ENCODE measurements around the gene LRRC1. TPM values are rescaled to one million over a fixed set of nuclear protein-coding genes. Genes with fewer than 3 reads are reported as not detected.

LRRC1 gene
- total and polyA plus RNA-seq, 2 of the 8 experiments (the other 6 are each of a cell fraction or from before 2014, with no cell fraction given) = 6.7 to 15.9 TPM

DNA sequence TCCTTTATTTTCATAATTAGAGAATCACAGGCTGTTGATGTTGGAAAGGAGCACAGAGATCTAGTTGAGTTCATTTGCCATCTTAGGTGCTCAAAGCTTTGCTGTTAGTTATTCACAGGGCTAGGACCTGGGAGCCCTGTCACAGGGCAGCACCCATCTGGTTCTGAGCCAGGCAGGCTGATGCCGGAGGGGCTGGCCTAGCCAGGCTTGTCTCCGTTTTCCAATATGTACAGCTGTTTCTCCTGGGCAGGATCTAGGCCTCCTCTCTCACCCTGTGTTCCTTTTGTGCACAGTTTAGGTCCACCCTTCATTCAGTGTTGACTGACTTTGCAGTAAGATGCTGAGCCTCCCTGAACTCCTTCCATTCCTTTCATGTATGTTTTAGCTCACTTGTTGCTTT lies 33.4 kb downstream of the LRRC1 start:
- no peak for DNase-seq (ENCODE audit: low read depth in 1 of 2, low spot score in 2 of 2)
- H3K23ac ChIP-seq (ENCODE audit: insufficient read length) = no peak overlapping the region
- no peak overlapping the region for H4K8ac ChIP-seq (ENCODE audit: extremely low read depth, insufficient read depth, low read length)
- H3K9me3 ChIP-seq (ENCODE audit: insufficient read depth in 2 of 2, low read depth in 1 of 2, low read length in 1 of 2) = no peaks in the 10 kb centered on the region
- no peak overlapping the region for H4K5ac ChIP-seq (ENCODE audit: insufficient read length, low read depth, low read length)
- no peak overlapping the region for H3K18ac ChIP-seq (ENCODE audit: extremely low read depth, low read length)
- ChIA-PET CTCF (ENCODE audit: partially characterized antibody) (interaction anchor here (0.6 to 2.4 kb wide), 6 partner anchors 9 to 109 kb away, joined by 3 to 9 read pairs (median 3); no protein-coding TSS in a partner anchor), POLR2A (ENCODE audit: partially characterized antibody) (no interaction called here)
- H3K4ac ChIP-seq (replicated peaks; ENCODE audit: insufficient read length, low read depth, low read length) = no peak overlapping the region
- H3K36me3 ChIP-seq (ENCODE audit: control insufficient read depth in 2 of 4, insufficient read depth in 4 of 4, low read length in 3 of 4) = no peaks in the 10 kb centered on the region
- H3K27me3 ChIP-seq (replicated peaks in 1 of 4; ENCODE audit: control insufficient read depth in 3 of 4, extremely low read depth in 1 of 4, insufficient read depth in 3 of 4, low read length in 3 of 4) = no peaks in the 10 kb centered on the region
- no peak overlapping the region for H3K27ac ChIP-seq (ENCODE audit: low read depth, low read length)
- no peak for FAIRE-seq
- H3K4me2 ChIP-seq (ENCODE audit: insufficient read depth in 1 of 2, low read depth in 2 of 2, low read length in 2 of 2) = no peak overlapping the region
- H3K9ac ChIP-seq (replicated peaks in 1 of 4; ENCODE audit: extremely low read depth in 1 of 4, low read depth in 3 of 4, low read length in 3 of 4) = no peak overlapping the region
- H3K4me1 ChIP-seq (replicated peaks in 1 of 4; ENCODE audit: control insufficient read depth in 3 of 4, insufficient read depth in 4 of 4, low read length in 3 of 4) = peaks cover 2 to 11% (median 7%) of the 10 kb centered on the region in 4 experiments; a peak in 5 of 7 replicates
- H2BK12ac ChIP-seq (ENCODE audit: low read depth, low read length) = peak overlapping the region; percentile 41; the same call in 1 of the 2 replicates
- H3K56ac ChIP-seq (replicated peaks; ENCODE audit: insufficient read length, low read depth, low read length) = no peak overlapping the region
- no peak overlapping the region for H2BK20ac ChIP-seq (ENCODE audit: low read length)
- H3K23me2 ChIP-seq (ENCODE audit: low read depth, low read length) = no peaks in the 10 kb centered on the region
- no peak overlapping the region for H2BK15ac ChIP-seq (ENCODE audit: low read length)
- no peak overlapping the region for H3K4me3 ChIP-seq (ENCODE audit: extremely low read depth in 1 of 4, insufficient read depth in 2 of 4, low read depth in 3 of 4, low read length in 4 of 4)
- peaks cover 0 to 64% of the 10 kb centered on the region in 2 experiments; a peak in 2 of 4 replicates for H3K79me2 ChIP-seq (ENCODE audit: control insufficient read depth in 1 of 2, insufficient read depth in 2 of 2, low read length in 2 of 2)
- H4K91ac ChIP-seq (replicated peaks; ENCODE audit: insufficient read length, low read length) = no peak overlapping the region
- H3K14ac ChIP-seq (ENCODE audit: insufficient read length) = no peak overlapping the region
- no peak overlapping the region for H2BK120ac ChIP-seq (replicated peaks; ENCODE audit: low read depth, low read length)
- no peaks in the 10 kb centered on the region for H4K20me1 ChIP-seq (replicated peaks in 1 of 2; ENCODE audit: control insufficient read depth in 1 of 2, insufficient read depth in 2 of 2, low read length in 2 of 2)
- no peaks in the 10 kb centered on the region; the same call in none of the 2 replicates for H3K79me1 ChIP-seq (ENCODE audit: low read depth, low read length)
- 0 out of 2 replicates have a peak overlapping the region, but pooled peaks have one; percentile 84 for H2AK5ac ChIP-seq (ENCODE audit: low read depth, low read length)
- no peak for TF ChIP-seq TEAD4 (IDR thresholded peaks at IDR 0.05; ENCODE audit: low read depth, low read length)
- TF ChIP-seq, protein P1, sequence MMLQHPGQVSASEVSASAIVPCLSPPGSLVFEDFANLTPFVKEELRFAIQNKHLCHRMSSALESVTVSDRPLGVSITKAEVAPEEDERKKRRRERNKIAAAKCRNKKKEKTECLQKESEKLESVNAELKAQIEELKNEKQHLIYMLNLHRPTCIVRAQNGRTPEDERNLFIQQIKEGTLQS (IDR thresholded peaks at IDR 0.05; ENCODE audit: insufficient read depth, low read depth, low read length) = no peak
- no peak for TF ChIP-seq JUND (IDR thresholded peaks at IDR 0.05; ENCODE audit: low read length)
- TF ChIP-seq EP300 (IDR thresholded peaks at IDR 0.05; ENCODE audit: borderline replicate concordance in 1 of 2, low read depth in 2 of 2, low read length in 2 of 2) = no peak
- TF ChIP-seq SP2 (IDR thresholded peaks at IDR 0.05; ENCODE audit: low read length) = no peak
- TF ChIP-seq ZNF274 (IDR thresholded peaks at IDR 0.05; ENCODE audit: borderline replicate concordance, extremely low read depth, low read length) = no peak
- no peak for TF ChIP-seq BCL11A (IDR thresholded peaks at IDR 0.05; ENCODE audit: low read depth in 2 of 2, low read length in 2 of 2)
- no peak for TF ChIP-seq KDM4A (IDR thresholded peaks at IDR 0.05; ENCODE audit: low read depth, low read length, severe bottlenecking)
- TF ChIP-seq TAF7 (optimal IDR thresholded peaks at IDR 0.05; ENCODE audit: borderline replicate concordance, low read depth, low read length) = no peak
- no peak for TF ChIP-seq HDAC6 (IDR thresholded peaks at IDR 0.05; ENCODE audit: low read depth, low read length)
- no peak for TF ChIP-seq BRCA1 (IDR thresholded peaks at IDR 0.05; ENCODE audit: low read depth, low read length)
- no peak for TF ChIP-seq TAF1 (IDR thresholded peaks at IDR 0.05; ENCODE audit: low read depth, low read length)
- no peak for TF ChIP-seq ASH2L (IDR thresholded peaks at IDR 0.05; ENCODE audit: low read length)
- H2BK5ac ChIP-seq (ENCODE audit: low read depth, low read length) = no peak overlapping the region
- H2AFZ ChIP-seq (ENCODE audit: low read length) = no peak overlapping the region
- 91% methylated on average over 2 of the region's 2 CpGs; no CpG with 5 or more reads in 1 of the 2 experiments for WGBS, 2 experiments (ENCODE audit: extremely low coverage in 1 of 2, insufficient coverage in 1 of 2, insufficient read length in 1 of 2, insufficient replicate concordance in 2 of 2, low coverage in 1 of 2, low lambda C conversion rate in 2 of 2, missing lambda C conversion rate in 1 of 2)
